NCI-H1105 (cell line): ENCODE measurements around the gene STARD3.
"Not testable (repeated sequence)": the region's sequence is repeated elsewhere in the genome, so short reads cannot be mapped to it uniquely, and the experiment has no call there.

ENCODE experiments used
- DNase-seq: peaks from one replicate; lab custom pipeline; 2025; lab: John Stamatoyannopoulos, UW

The STARD3 gene

GRCh38 chr17:39636927-39637736, at the start of gene STARD3:
STARD3 (plus strand) TSS chr17:39637144; CDS start chr17:39653532, 16,388 bp downstream.
- DNase-seq = peak; percentile 77

DNA sequence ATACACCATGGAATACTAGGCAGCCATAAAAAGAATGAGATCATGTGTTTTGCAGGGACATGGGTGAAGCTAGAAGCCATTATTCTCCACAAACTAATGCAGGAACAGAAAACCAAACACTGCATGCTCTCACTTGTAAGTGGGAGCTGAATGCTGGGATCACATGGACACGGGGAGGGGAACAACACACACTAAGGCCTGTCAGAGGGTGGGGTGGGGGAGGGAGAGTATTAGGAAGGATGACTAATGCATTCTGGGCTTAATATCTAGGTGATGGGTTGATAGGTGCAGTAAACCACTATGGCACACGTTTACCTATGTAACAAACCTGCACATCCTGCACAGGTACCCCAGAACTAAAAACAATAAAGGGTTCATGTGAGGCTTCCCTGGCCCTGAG, 46.8 kb upstream of the STARD3 start:
- DNase-seq = not testable (repeated sequence)

GRCh38 chr17:39591958-39592954, 44.7 kb upstream of the STARD3 start:
- DNase-seq = peak; percentile 44

GRCh38 chr17:39593371-39593770, 43.6 kb upstream of the STARD3 start:
- DNase-seq = no peak

DNA sequence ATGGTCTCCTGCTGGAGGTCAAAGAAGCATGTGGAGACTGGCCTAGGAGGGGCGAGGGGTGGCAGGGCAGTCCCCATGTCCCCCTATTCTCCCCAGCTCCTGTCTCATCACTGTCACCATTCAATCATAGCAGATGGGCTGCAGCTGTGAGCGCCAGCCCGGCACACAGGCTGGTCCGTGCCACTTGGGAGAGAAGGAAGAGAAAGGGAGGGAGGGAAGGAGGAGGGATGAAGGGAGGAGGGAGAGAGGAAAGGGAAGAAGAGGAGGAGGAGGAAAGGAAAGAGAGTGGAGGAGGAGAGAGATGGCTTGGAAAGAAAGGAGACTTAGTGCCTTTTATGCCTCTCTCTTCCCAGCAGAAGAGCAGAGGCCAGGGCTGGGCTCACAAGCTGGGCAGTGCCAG, 41.6 kb upstream of the STARD3 start:
- DNase-seq = no peak

GRCh38 chr17:39595928-39596510, 40.9 kb upstream of the STARD3 start:
- DNase-seq = no peak

- no peak for DNase-seq
Observed at GRCh38 chr17:39596543-39597267, 40.2 kb upstream of the STARD3 start.

DNA sequence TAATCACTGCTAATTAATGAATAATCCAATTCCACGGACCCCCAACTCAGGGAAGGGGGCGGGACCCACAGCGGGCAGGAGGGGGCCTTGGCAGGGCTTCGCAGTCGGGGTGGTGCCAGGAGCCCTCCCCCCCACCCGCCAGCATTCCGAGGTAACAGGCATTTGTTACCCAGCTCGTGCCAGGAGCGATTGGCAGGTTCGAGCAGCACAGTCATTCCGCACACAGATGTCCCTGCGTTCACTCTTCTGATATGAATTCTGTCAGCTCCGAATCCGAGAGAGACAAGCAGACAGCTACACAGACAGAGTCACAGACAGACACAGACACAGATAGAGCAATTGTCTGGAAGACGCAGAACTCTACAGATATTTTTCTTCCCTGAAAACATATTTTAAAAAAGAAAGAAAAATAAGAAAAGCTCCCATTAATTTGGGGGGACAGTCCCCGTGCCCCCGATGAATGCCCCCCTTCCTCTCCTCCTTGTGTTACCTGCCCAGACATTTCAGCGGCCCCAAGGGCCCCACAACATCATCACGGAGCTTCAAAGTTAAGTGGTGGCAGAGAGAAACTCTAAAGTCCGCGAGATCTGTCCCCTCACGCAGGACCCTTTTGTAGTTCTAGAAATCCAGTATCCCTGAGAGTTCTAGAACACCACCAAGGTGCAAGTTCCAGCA, 39.4 kb upstream of the STARD3 start:
- no peak for DNase-seq

DNA sequence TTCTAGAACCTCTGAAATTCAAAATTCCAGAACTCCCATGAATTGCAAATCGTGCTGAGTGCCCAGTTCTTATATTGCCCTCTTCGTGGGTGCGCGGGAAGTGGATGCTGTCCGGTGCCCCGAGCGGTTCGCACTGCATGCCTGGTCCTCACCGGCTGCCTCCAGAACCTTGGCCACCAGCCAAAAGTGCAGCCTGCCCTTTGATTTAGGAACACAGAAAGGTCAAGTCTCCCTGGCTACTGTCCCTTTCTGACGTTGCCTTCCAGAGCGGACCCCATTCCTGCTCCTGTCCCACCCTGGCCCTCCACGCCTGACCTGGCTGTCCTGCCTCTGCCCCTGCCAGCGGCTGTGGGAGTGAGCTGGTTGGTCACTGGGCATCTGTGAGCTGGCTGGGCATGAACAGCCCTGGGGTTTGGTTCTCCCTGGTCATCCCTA, 38.9 kb upstream of the STARD3 start:
- no peak for DNase-seq

DNA sequence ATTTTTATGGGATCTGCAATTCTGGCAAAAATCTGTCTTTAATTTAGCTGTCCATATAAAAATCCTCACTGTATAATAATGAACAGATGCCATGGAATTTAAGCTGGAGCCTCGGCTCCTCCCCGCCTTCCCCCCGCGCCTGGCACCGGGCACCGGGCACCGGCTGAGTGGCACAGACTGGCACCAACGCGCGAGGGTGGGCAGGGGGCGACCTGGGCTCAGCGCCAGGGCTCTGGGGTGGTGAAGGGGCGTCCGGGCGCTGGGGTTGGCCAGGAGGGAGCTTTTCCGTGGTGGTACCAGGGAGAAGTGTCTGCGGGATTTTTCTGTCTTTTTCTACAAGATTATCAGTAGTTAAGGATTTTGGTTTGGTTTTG, 38.3 kb upstream of the STARD3 start:
- DNase-seq = no peak

DNA sequence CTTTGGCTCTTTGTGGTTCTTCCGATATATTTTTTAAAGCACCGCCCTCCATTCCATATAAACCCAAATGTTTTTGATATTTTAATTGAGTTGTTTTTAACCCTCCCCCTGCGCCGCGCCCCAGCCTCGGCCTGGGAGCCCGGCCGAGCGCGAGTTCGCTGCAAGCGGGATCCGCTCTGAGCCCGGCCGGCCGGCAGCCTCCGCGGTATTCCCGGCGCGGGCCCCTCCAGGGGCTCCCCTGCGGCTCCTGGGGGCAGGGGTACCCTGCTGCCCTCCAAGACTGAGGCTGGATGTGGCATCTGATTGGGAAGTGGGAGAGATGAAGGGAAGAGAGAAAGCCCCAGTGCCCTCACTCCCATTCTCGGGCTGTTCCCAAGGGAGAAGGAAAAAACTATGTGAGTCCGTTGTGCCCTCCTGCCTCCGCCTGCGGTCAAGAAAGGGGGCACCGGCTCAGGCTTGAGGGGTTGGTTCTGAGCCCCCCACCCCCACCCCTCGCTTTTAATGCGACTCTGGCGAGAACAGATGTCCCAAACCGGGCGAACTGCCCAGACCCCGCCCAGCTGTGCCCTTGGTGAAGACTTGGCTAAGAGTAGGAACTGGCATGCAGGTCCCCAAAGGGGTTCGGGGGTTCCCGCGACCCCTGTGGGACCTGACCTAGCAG, 37.8 kb upstream of the STARD3 start:
- DNase-seq = no peak

GRCh38 chr17:39599665-39600231, 37.2 kb upstream of the STARD3 start:
- no peak for DNase-seq

DNA sequence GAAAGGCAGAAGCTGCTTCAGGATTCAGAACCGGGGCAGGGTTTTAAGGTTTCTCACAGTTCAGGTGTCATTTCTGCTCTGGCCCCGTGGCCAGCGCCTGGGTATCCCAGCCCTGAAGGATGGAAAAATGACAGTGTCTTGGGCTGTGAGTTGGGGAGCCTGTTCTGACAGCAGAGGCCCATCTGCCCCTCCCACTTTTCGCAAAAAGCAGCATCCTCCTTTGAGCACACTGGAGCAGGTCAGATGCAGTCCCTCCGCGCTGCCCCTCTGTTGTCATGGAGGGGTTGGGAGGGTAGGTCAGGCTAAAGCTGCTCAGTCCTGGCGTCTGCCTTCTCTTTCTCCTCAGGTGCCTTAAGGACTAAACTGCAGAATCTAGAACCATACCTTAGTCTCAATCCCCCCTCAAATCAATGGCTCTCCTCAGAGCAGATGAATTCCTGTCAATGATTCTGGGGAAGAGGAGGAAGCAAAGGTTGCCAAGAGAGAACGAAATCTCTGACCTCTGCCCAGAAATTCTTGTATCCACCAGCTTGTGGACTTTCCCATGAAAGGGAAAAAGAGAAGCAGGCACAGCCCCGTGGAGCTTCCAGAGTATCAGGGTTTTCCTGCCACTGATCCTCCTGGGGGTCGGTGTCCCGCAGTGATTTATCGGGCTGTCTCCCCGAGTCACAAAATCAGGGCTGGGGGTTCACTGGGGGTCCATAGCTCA, 36.5 kb upstream of the STARD3 start:
- DNase-seq = no peak

- DNase-seq = no peak
Observed at GRCh38 chr17:39600997-39601597, 35.8 kb upstream of the STARD3 start.

DNA sequence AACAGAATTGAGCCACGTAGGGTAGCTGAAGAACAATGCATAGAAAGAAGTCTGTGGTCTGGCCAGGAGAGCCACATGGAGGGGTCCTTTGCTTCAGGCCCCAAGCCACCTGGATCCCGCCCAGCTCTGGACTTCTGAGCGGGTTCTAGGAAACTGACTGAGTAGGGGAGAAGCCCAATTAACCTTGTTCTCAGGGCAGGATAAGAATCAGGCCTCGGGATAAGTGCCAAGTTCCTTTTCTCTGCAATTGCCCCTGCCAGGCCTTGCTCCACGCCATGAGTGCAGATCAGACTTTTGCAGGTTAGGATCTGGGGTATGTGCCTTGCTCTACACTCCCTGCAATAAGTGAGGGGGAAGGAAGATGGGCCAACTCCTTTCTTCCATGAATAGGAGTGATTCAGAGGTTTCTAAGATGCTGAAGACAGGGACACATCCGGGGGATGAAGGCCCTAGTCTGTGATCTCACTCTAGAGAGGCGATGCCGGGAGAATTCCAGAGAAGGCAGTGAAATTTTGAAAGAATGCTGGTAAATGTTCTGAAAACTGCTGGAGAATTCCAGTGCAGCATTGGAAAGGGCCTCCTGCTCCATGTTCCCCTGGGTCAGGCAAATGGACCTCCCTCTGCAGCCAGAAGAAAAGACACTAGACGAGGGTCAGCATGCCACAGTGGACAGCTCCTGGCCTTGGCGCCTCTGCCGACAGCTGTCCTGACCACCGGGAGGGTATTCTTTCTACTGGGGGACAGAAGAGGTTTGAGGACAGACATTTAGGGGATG, 35.0 kb upstream of the STARD3 start:
- DNase-seq = no peak

DNA sequence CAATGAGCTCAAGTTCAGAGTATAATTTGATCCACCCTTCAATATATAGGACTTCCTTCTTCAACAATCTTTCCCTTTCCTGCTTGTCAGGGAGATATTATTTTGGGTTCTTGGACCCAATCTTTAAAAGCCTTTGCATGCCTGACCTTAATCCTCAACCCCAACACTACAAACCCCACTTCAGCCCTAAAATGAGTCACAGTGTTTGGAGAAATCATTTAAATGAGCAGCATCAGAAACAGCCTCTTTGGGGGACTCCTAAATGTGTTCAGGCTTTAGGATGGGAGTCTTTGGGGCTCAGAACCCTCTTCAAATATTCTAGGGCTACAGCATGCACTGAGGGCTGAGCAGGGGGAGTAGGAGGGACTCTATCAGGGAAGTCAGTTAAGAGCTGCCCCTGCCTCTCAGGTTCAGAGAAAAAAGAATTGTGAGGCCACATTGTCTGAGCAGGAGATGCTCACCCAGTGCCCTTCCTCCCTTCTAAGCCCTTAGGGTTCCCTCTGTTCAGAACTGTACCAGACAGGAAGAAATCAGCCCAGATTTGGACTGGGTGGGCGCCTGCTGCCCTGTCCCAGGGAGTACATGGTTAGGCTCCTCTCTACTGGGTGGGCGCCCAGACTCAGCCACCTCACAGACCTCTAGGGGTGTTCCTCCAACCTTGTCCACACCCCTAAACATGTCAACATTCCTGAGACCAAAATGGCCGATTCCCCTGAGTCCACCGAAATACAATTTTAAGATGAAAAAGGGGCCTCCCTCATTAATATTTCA, 34.2 kb upstream of the STARD3 start:
- DNase-seq = no peak

DNA sequence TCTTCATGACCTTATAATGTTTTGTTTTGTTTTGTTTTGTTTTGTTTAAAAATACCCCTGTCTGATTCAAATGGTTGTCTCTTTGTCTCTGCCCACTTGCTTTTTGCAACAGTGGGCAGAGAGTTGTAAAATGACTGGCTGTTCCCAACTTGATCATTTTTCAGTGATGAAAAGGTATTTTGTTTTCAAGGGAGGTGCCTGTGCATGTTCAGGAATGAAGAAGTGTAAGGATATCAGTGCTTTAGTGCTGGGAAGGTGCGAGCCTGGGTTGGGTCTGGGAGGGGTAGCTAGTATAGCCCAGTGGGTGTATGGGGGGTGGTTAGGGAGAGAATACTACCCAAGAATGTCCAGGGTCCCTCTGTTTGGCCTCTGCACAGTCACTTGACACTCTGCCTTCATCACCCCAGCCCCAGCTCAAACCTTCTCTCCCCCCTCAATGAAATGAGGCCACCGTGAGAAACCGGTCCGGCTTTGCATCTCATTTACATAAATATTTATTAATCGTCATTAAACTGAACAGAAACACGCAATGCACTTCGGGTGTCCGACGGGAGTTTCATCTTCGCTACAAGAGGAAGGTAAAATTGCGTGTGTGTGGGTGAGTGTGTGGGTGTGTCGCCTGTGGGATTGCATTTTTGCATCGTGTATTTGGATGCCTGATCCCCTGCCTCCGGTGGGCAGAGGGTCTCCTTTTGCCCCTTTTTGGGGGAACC, 33.5 kb upstream of the STARD3 start:
- no peak for DNase-seq
